Measurements from ENCODE around the gene IFT88. TPM values are rescaled to one million over a fixed set of nuclear protein-coding genes. Genes with fewer than 3 reads are reported as not detected.

Gene IFT88
- total RNA-seq, 1 experiment from 2014 or later, result 5.2 TPM

- H4K8ac ChIP-seq (replicated peaks; ENCODE audit: insufficient read length, low read depth, low read length), result no peak overlapping the region
- no peak overlapping the region for H3K4ac ChIP-seq (ENCODE audit: low read depth, low read length)
- TF ChIP-seq, protein P1, sequence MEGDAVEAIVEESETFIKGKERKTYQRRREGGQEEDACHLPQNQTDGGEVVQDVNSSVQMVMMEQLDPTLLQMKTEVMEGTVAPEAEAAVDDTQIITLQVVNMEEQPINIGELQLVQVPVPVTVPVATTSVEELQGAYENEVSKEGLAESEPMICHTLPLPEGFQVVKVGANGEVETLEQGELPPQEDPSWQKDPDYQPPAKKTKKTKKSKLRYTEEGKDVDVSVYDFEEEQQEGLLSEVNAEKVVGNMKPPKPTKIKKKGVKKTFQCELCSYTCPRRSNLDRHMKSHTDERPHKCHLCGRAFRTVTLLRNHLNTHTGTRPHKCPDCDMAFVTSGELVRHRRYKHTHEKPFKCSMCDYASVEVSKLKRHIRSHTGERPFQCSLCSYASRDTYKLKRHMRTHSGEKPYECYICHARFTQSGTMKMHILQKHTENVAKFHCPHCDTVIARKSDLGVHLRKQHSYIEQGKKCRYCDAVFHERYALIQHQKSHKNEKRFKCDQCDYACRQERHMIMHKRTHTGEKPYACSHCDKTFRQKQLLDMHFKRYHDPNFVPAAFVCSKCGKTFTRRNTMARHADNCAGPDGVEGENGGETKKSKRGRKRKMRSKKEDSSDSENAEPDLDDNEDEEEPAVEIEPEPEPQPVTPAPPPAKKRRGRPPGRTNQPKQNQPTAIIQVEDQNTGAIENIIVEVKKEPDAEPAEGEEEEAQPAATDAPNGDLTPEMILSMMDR (conservative IDR thresholded peaks at IDR 0.05), result no peak
- H4K91ac ChIP-seq (ENCODE audit: insufficient read length, low read depth, low read length), result no peak overlapping the region
- no peaks in the 10 kb centered on the region for H3K79me2 ChIP-seq (ENCODE audit: insufficient read depth, low read length)
- no peaks in the 10 kb centered on the region for H3K27me3 Mint-ChIP-seq (ENCODE audit: low read depth)
- H3K27ac ChIP-seq (ENCODE audit: insufficient read length, low read depth, low read length), result no peak overlapping the region
- no peaks in the 10 kb centered on the region for H3K4me1 ChIP-seq (ENCODE audit: insufficient read depth, low read length)
- H3K23me2 ChIP-seq (ENCODE audit: insufficient read length, low read depth, low read length, poor library complexity, severe bottlenecking), result no peaks in the 10 kb centered on the region
- no peak overlapping the region for H3T11ph ChIP-seq (ENCODE audit: low read length)
- H3K36me3 Mint-ChIP-seq (ENCODE audit: insufficient read depth in 1 of 3, low read depth in 3 of 3), result peaks cover 8 to 31% (median 9%) of the 10 kb centered on the region in 3 experiments
- peaks cover 0 to 5% of the 10 kb centered on the region in 2 experiments; a peak in 2 of 5 replicates for H3K9me3 Mint-ChIP-seq
- H2BK20ac ChIP-seq (ENCODE audit: low read depth, low read length, poor library complexity, severe bottlenecking), result no peak overlapping the region
- no peaks in the 10 kb centered on the region for H3K27me3 ChIP-seq (ENCODE audit: insufficient read depth, low read length)
- H2BK5ac ChIP-seq (ENCODE audit: insufficient read length, low read length), result no peak overlapping the region
- H3K18ac ChIP-seq (ENCODE audit: insufficient read length, low read depth, low read length), result no peak overlapping the region
- H3K14ac ChIP-seq (ENCODE audit: insufficient read depth, low read length), result no peak overlapping the region
- H2BK120ac ChIP-seq (ENCODE audit: low read depth, low read length, poor library complexity, severe bottlenecking), result no peak overlapping the region
- no peak overlapping the region for H2BK12ac ChIP-seq (ENCODE audit: insufficient read length, low read depth, low read length)
- no peak overlapping the region for H3K27ac Mint-ChIP-seq
- H3K9ac ChIP-seq (ENCODE audit: extremely low read depth, insufficient read length, low read length), result no peak overlapping the region
- no peaks in the 10 kb centered on the region for H3K4me1 Mint-ChIP-seq
- WGBS (ENCODE audit: extremely low coverage, insufficient read length, low lambda C conversion rate), result no CpG with 5 or more reads among the region's 2 CpGs
- no peak overlapping the region for H3K4me2 ChIP-seq (ENCODE audit: insufficient read depth, insufficient read length, low read length)
- no peak overlapping the region for H3K56ac ChIP-seq (ENCODE audit: insufficient read length, low read depth, low read length)
- no peaks in the 10 kb centered on the region for H3K79me1 ChIP-seq (ENCODE audit: insufficient read depth, low read depth, low read length, poor library complexity, severe bottlenecking)
- no peaks in the 10 kb centered on the region for H3K9me3 ChIP-seq (ENCODE audit: control insufficient read depth, low read depth, low read length)
- no peak overlapping the region for H4K5ac ChIP-seq (ENCODE audit: insufficient read length, low read depth, low read length)
- H3K23ac ChIP-seq (ENCODE audit: insufficient read length, low read depth, low read length), result no peak overlapping the region
- H4K20me1 ChIP-seq (ENCODE audit: control insufficient read depth, insufficient read depth, insufficient read length), result no peaks in the 10 kb centered on the region
- no peak overlapping the region for H2AK5ac ChIP-seq (ENCODE audit: insufficient read length, low read length)
- no peak overlapping the region for H3K4me3 Mint-ChIP-seq
- no peak overlapping the region for H2AFZ ChIP-seq (ENCODE audit: low read length)
- no peak overlapping the region for H2BK15ac ChIP-seq (ENCODE audit: low read depth, low read length)
- no peak for DNase-seq
Measured at GRCh38 chr13:20573636-20574035, 6.7 kb downstream of the IFT88 start.

Measured in H9 (cell line).